ENCODE data around the gene SUMF2.
"Not testable (repeated sequence)": the region's sequence is repeated elsewhere in the genome, so short reads cannot be mapped to it uniquely, and the experiment has no call there.

SUMF2 gene

DNA sequence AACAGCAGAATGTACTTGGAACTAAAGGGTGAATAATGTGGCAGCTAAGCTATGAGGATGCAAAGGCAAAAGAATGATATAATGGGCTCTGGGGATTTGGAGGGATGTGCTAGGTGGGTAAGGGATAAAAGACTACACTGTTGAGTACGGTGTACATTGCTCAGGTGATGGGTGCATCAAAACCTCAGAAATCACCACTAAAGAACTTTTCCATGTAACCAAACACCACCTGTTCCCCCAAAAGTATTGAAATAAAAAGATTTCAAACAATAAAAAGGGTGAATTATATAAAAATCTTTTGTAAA is 43.8 kb downstream of the SUMF2 start:
- no peak for TF ChIP-seq CTCF (IDR thresholded peaks at IDR 0.05; ENCODE audit: low read depth, low read length)
- no peak for TF ChIP-seq EZH2phosphoT487 (IDR thresholded peaks at IDR 0.05; ENCODE audit: low read depth)

DNA sequence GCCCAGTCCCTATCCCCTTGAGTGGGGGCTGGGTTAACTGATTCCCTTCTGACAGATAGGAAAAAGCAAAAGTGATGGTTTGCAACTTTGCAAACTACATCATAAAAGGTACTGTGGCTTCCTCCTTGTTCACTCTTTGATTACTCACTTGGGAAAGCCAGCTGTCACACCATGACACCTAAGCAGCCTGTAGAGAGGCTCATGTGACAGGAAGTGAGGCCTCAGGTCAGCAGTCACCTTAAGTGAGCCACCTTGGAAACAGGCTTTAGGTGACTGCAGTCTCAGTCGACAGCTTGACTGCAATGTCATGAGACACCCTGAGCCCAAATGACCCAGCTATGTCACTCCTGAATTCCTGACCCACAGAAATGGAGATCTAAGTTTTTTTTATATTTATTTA is 46.5 kb downstream of the SUMF2 start:
- Histone ChIP-seq H3K4me1 (ENCODE audit: low read length) (peaks cover 7% of the 10 kb centered on the region; the same call in 1 of the 2 replicates), H3K27ac (ENCODE audit: low read length) (no peak overlapping the region), H3K27me3 (ENCODE audit: low read depth, low read length) (no peaks in the 10 kb centered on the region), H3K36me3 (replicated peaks; ENCODE audit: low read depth, low read length) (no peaks in the 10 kb centered on the region), H3K4me2 (ENCODE audit: low read length) (no peak overlapping the region), H3K79me2 (ENCODE audit: low read length) (peaks cover 7% of the 10 kb centered on the region), H3K9ac (ENCODE audit: low read length) (no peak overlapping the region), H3K4me3 (ENCODE audit: low read length) (no peak overlapping the region), H2AFZ (ENCODE audit: low read depth, low read length) (no peak overlapping the region), H3K9me3 (ENCODE audit: insufficient read depth, low read length) (no peaks in the 10 kb centered on the region), H4K20me1 (ENCODE audit: insufficient read depth, low read length) (no peaks in the 10 kb centered on the region)
- TF ChIP-seq CTCF (IDR thresholded peaks at IDR 0.05; ENCODE audit: low read depth, low read length) (no peak), EZH2phosphoT487 (IDR thresholded peaks at IDR 0.05; ENCODE audit: low read depth) (no peak)

More for the DNA sequence above, 43.8 kb downstream of the SUMF2 start:
- Histone ChIP-seq H4K20me1 (ENCODE audit: insufficient read depth, low read length) (peaks cover 12% of the 10 kb centered on the region), H3K9me3 (ENCODE audit: insufficient read depth, low read length) (no peaks in the 10 kb centered on the region), H3K36me3 (replicated peaks; ENCODE audit: low read depth, low read length) (peaks cover 13% of the 10 kb centered on the region), H3K27me3 (ENCODE audit: low read depth, low read length) (no peaks in the 10 kb centered on the region), H3K4me3 (ENCODE audit: low read length) (no peak overlapping the region), H3K4me2 (ENCODE audit: low read length) (no peak overlapping the region), H3K79me2 (ENCODE audit: low read length) (peaks cover 28% of the 10 kb centered on the region), H3K4me1 (ENCODE audit: low read length) (peaks cover 13% of the 10 kb centered on the region), H3K27ac (ENCODE audit: low read length) (no peak overlapping the region), H3K9ac (ENCODE audit: low read length) (no peak overlapping the region), H2AFZ (ENCODE audit: low read depth, low read length) (peak overlapping the region; percentile 58; the same call in 1 of the 2 replicates)

GRCh38 chr7:56112244-56112643 is 48.2 kb downstream of the SUMF2 start:
- not testable (repeated sequence) for H2AFZ ChIP-seq (ENCODE audit: low read depth, low read length); H3K4me3 ChIP-seq (ENCODE audit: low read length); H3K9ac ChIP-seq (ENCODE audit: low read length); H3K4me2 ChIP-seq (ENCODE audit: low read length); H3K9me3 ChIP-seq (ENCODE audit: insufficient read depth, low read length); H3K27ac ChIP-seq (ENCODE audit: low read length); H4K20me1 ChIP-seq (ENCODE audit: insufficient read depth, low read length); H3K79me2 ChIP-seq (ENCODE audit: low read length); H3K36me3 ChIP-seq (replicated peaks; ENCODE audit: low read depth, low read length); H3K4me1 ChIP-seq (ENCODE audit: low read length); H3K27me3 ChIP-seq (ENCODE audit: low read depth, low read length)

GRCh38 chr7:56115852-56116538 is 51.9 kb downstream of the SUMF2 start, which contains the start of gene NUPR2:
Gene NUPR2 (minus strand): TSS chr7:56116417. CDS start chr7:56116314, 103 bp downstream.
- Histone ChIP-seq H3K79me2 (ENCODE audit: low read length) (no peaks in the 10 kb centered on the region), H3K27ac (ENCODE audit: low read length) (no peak within 1 kb of the TSS), H3K9me3 (ENCODE audit: insufficient read depth, low read length) (no peaks in the 10 kb centered on the region), H4K20me1 (ENCODE audit: insufficient read depth, low read length) (no peaks in the 10 kb centered on the region), H3K4me3 (ENCODE audit: low read length) (no peak within 1 kb of the TSS), H3K4me2 (ENCODE audit: low read length) (no peak within 1 kb of the TSS), H3K9ac (ENCODE audit: low read length) (no peak within 1 kb of the TSS), H2AFZ (ENCODE audit: low read depth, low read length) (no peak within 1 kb of the TSS), H3K36me3 (replicated peaks; ENCODE audit: low read depth, low read length) (no peaks in the 10 kb centered on the region), H3K4me1 (ENCODE audit: low read length) (no peaks in the 10 kb centered on the region), H3K27me3 (ENCODE audit: low read depth, low read length) (no peaks in the 10 kb centered on the region)
- no peak for TF ChIP-seq CTCF (IDR thresholded peaks at IDR 0.05; ENCODE audit: low read depth, low read length)
- no peak for TF ChIP-seq EZH2phosphoT487 (IDR thresholded peaks at IDR 0.05; ENCODE audit: low read depth)

Data from OCI-LY3 (cell line).